H9 (cell line): Measurements from ENCODE around the gene KLF6. TPM values are rescaled to one million over a fixed set of nuclear protein-coding genes. Genes with fewer than 3 reads are reported as not detected.

Experiments
- DNase-seq: peaks from one replicate; pipeline ENCODE4 v3.0.0-alpha.2; 2017
- H2AFZ ChIP-seq: one replicate; pipeline ENCODE4 v1.6.1; 2013; ENCODE audit warnings: mild to moderate bottlenecking, low read length, control low read depth, moderate library complexity
- H2AK5ac ChIP-seq: 2 replicates; pipeline ENCODE4 v1.6.1; 2013; ENCODE audit warnings: low read length, control low read depth, mixed read lengths; ENCODE audit not compliant: insufficient read length
- H2BK120ac ChIP-seq: one replicate; pipeline ENCODE4 v1.6.1; 2013; ENCODE audit warnings: low read depth, mild to moderate bottlenecking, low read length, control low read depth, inconsistent platforms; ENCODE audit not compliant: poor library complexity, severe bottlenecking
- H2BK12ac ChIP-seq: 2 replicates; pipeline ENCODE4 v1.6.1; 2013; ENCODE audit warnings: low read length, control low read depth, mixed read lengths, low read depth; ENCODE audit not compliant: insufficient read length
- H2BK15ac ChIP-seq: 2 replicates; pipeline ENCODE4 v1.6.1; 2013; ENCODE audit warnings: low read depth, low read length, control low read depth
- H2BK20ac ChIP-seq: one replicate; pipeline ENCODE4 v1.6.1; 2013; ENCODE audit warnings: low read depth, mild to moderate bottlenecking, low read length, control low read depth, inconsistent platforms; ENCODE audit not compliant: poor library complexity, severe bottlenecking
- H2BK5ac ChIP-seq: 2 replicates; pipeline ENCODE4 v1.6.1; 2013; ENCODE audit warnings: low read length, control low read depth, mixed read lengths; ENCODE audit not compliant: insufficient read length
- H3K14ac ChIP-seq: 2 replicates; pipeline ENCODE4 v1.6.1; 2013; ENCODE audit warnings: low read length, control low read depth; ENCODE audit not compliant: insufficient read depth
- H3K18ac ChIP-seq: 2 replicates; pipeline ENCODE4 v1.6.1; 2013; ENCODE audit warnings: low read depth, mild to moderate bottlenecking, mixed read lengths, low read length, control low read depth; ENCODE audit not compliant: insufficient read length
- H3K23ac ChIP-seq: 2 replicates; pipeline ENCODE4 v1.6.1; 2013; ENCODE audit warnings: low read length, control low read depth, mixed read lengths, low read depth; ENCODE audit not compliant: insufficient read length
- H3K23me2 ChIP-seq: 2 replicates; pipeline ENCODE4 v1.6.1; 2013; ENCODE audit warnings: low read depth, mild to moderate bottlenecking, mixed read lengths, low read length, control low read depth; ENCODE audit not compliant: insufficient read length, poor library complexity, severe bottlenecking
- H3K27ac ChIP-seq: 2 replicates; pipeline ENCODE4 v1.5.1; 2013; ENCODE audit warnings: low read length, control low read depth, mixed read lengths, low read depth; ENCODE audit not compliant: insufficient read length
- H3K27me3 ChIP-seq: 2 replicates; pipeline ENCODE4 v1.6.1; 2013; ENCODE audit warnings: low read length, control low read depth, inconsistent platforms; ENCODE audit not compliant: insufficient read depth
- H3K4ac ChIP-seq: 2 replicates; pipeline ENCODE4 v1.6.1; 2013; ENCODE audit warnings: low read depth, mild to moderate bottlenecking, control low read depth, inconsistent platforms, low read length, moderate library complexity
- H3K4me1 ChIP-seq: 2 replicates; pipeline ENCODE4 v1.6.1; 2013; ENCODE audit warnings: low read length, control low read depth, inconsistent platforms; ENCODE audit not compliant: insufficient read depth
- H3K4me2 ChIP-seq: 2 replicates; pipeline ENCODE4 v1.6.1; 2013; ENCODE audit warnings: low read length, control low read depth, mixed read lengths; ENCODE audit not compliant: insufficient read length, insufficient read depth
- H3K56ac ChIP-seq: 2 replicates; pipeline ENCODE4 v1.6.1; 2013; ENCODE audit warnings: low read depth, mild to moderate bottlenecking, mixed read lengths, low read length, control low read depth; ENCODE audit not compliant: insufficient read length
- H3K79me1 ChIP-seq: 2 replicates; pipeline ENCODE4 v1.6.1; 2013; ENCODE audit warnings: low read depth, mild to moderate bottlenecking, moderate library complexity, low read length, control low read depth, inconsistent platforms; ENCODE audit not compliant: insufficient read depth, poor library complexity, severe bottlenecking
- H3K79me2 ChIP-seq: 2 replicates; pipeline ENCODE4 v1.6.1; 2013; ENCODE audit warnings: low read length, control low read depth, inconsistent platforms; ENCODE audit not compliant: insufficient read depth
- H3K9ac ChIP-seq: 2 replicates; pipeline ENCODE4 v1.6.1; 2013; ENCODE audit warnings: low read length, control low read depth, mixed read lengths; ENCODE audit not compliant: insufficient read length; ENCODE audit errors: extremely low read depth
- H3K9me3 ChIP-seq: one replicate; pipeline ENCODE4 v1.6.1; 2013; ENCODE audit warnings: low read depth, low read length, inconsistent platforms; ENCODE audit not compliant: control insufficient read depth
- H3T11ph ChIP-seq: one replicate; pipeline ENCODE4 v1.6.1; 2013; ENCODE audit warnings: mild to moderate bottlenecking, low read length, control low read depth, inconsistent platforms
- H4K20me1 ChIP-seq: one replicate; pipeline ENCODE4 v1.6.1; 2013; ENCODE audit not compliant: control insufficient read depth, insufficient read length, insufficient read depth
- H4K5ac ChIP-seq: 2 replicates; pipeline ENCODE4 v1.6.1; 2013; ENCODE audit warnings: low read depth, mild to moderate bottlenecking, mixed read lengths, low read length, control low read depth; ENCODE audit not compliant: insufficient read length
- H4K8ac ChIP-seq: replicated peaks from 2 replicates; pipeline ENCODE4 v1.6.1; 2013; ENCODE audit warnings: low read length, control low read depth, mixed read lengths, low read depth; ENCODE audit not compliant: insufficient read length
- H4K91ac ChIP-seq: 2 replicates; pipeline ENCODE4 v1.6.1; 2013; ENCODE audit warnings: low read depth, mild to moderate bottlenecking, moderate library complexity, mixed read lengths, low read length, control low read depth; ENCODE audit not compliant: insufficient read length
- H3K27ac Mint-ChIP-seq, 3 experiments: 2 replicates in 2 of 3; 3 replicates in 1 of 3; pipeline ENCODE4 v1.8.0; 2020 to 2021; ENCODE audit warnings: mixed read lengths in 3 of 3, mild to moderate bottlenecking in 1 of 3, moderate library complexity in 1 of 3
- H3K27me3 Mint-ChIP-seq: 2 replicates; pipeline ENCODE4 v1.8.0; 2021; ENCODE audit warnings: low read depth, mild to moderate bottlenecking, moderate library complexity, mixed read lengths
- H3K36me3 Mint-ChIP-seq, 3 experiments: 2 replicates in 2 of 3; 3 replicates in 1 of 3; pipeline ENCODE4 v1.8.0; 2020 to 2021; ENCODE audit warnings: low read depth in 3 of 3, mixed read lengths in 3 of 3; ENCODE audit not compliant: insufficient read depth in 1 of 3
- H3K4me1 Mint-ChIP-seq, 2 experiments: 2 replicates each; pipeline ENCODE4 v1.8.0; 2020; ENCODE audit warnings: mixed read lengths in 2 of 2
- H3K4me3 Mint-ChIP-seq, 2 experiments: 2 replicates in 1 of 2; 3 replicates in 1 of 2; pipeline ENCODE4 v1.8.0; 2020 to 2021; ENCODE audit warnings: mild to moderate bottlenecking in 2 of 2, mixed read lengths in 2 of 2, moderate library complexity in 1 of 2
- H3K9me3 Mint-ChIP-seq, 2 experiments: 2 replicates in 1 of 2; 3 replicates in 1 of 2; pipeline ENCODE4 v1.8.0; 2020; ENCODE audit warnings: mild to moderate bottlenecking in 2 of 2, mixed read lengths in 2 of 2, moderate library complexity in 1 of 2
- WGBS: extraction: QIAGEN DNeasy Blood & Tissue Kit; methylation state at CpG from one replicate; pipeline ENCODE4 v1.1.7; 2013; ENCODE audit warnings: missing lambda C conversion rate, low lambda C conversion rate, mixed read lengths; ENCODE audit not compliant: insufficient read length; ENCODE audit errors: extremely low coverage; 5-methylcytosine and 5-hydroxymethylcytosine counted together
- total RNA-seq: library from RNA; stranded (reverse); gene quantifications from 2 replicates; pipeline ENCODE4 v1.2.1, GENCODE V29; 2021
- TF ChIP-seq, protein P1 (sequence below): fragments of 200-600 bp; sonication (generic); conservative IDR thresholded peaks from 3 replicates; pipeline ENCODE4 v1.8.0; 2021; ENCODE audit warnings: antibody characterized with exemption, mild to moderate bottlenecking

Gene KLF6
- total RNA-seq, 1 experiment from 2014 or later = 19.3 TPM

DNA sequence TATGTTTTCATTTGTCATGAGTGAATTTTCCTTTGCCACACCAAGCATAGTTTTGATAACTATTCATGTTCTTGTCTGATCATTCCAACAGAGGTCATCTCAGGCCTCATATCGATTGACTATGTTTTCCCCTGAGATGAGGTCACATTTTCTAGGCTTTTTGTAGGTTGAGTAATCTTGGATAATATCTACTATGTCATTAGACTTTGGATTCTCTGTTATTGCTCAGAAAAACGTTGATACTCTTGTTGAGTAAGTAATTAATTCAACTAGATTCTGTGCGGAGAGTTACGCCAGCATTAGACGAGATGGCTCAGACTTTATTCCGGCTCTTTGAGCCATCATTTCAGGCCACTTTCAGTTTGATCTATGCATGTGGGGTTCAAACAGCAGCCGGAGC is 57.7 kb downstream of the KLF6 start:
- Histone ChIP-seq H3K23me2 (no peaks in the 10 kb centered on the region), H4K20me1 (no peaks in the 10 kb centered on the region), H4K8ac (no peak overlapping the region), H2BK20ac (no peak overlapping the region), H4K91ac (no peak overlapping the region), H3K56ac (no peak overlapping the region), H3K14ac (no peak overlapping the region), H3K9ac (no peak overlapping the region), H2AFZ (no peak overlapping the region), H4K5ac (no peak overlapping the region), H3K79me2 (no peaks in the 10 kb centered on the region), H3K79me1 (no peaks in the 10 kb centered on the region), H3K4me2 (no peak overlapping the region), H3K27me3 (no peaks in the 10 kb centered on the region), H2AK5ac (no peak overlapping the region), H3K18ac (no peak overlapping the region), H3K27ac (no peak overlapping the region), H3K4me1 (no peaks in the 10 kb centered on the region), H2BK5ac (no peak overlapping the region), H3K4ac (no peak overlapping the region), H2BK15ac (no peak overlapping the region), H3K9me3 (no peaks in the 10 kb centered on the region), H3T11ph (no peak overlapping the region), H3K23ac (no peak overlapping the region), H2BK120ac (no peak overlapping the region), H2BK12ac (no peak overlapping the region)
- H3K4me3 Mint-ChIP-seq = no peak overlapping the region
- H3K4me1 Mint-ChIP-seq = peaks cover 0 to 4% of the 10 kb centered on the region in 2 experiments; a peak in 1 of 4 replicates
- WGBS = no CpG with 5 or more reads among the region's 7 CpGs
- H3K27me3 Mint-ChIP-seq = peaks cover 8% of the 10 kb centered on the region
- no peak overlapping the region for H3K27ac Mint-ChIP-seq
- TF ChIP-seq, protein P1, sequence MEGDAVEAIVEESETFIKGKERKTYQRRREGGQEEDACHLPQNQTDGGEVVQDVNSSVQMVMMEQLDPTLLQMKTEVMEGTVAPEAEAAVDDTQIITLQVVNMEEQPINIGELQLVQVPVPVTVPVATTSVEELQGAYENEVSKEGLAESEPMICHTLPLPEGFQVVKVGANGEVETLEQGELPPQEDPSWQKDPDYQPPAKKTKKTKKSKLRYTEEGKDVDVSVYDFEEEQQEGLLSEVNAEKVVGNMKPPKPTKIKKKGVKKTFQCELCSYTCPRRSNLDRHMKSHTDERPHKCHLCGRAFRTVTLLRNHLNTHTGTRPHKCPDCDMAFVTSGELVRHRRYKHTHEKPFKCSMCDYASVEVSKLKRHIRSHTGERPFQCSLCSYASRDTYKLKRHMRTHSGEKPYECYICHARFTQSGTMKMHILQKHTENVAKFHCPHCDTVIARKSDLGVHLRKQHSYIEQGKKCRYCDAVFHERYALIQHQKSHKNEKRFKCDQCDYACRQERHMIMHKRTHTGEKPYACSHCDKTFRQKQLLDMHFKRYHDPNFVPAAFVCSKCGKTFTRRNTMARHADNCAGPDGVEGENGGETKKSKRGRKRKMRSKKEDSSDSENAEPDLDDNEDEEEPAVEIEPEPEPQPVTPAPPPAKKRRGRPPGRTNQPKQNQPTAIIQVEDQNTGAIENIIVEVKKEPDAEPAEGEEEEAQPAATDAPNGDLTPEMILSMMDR = no peak
- no peak for DNase-seq
- peaks cover 0 to 3% (median 3%) of the 10 kb centered on the region in 3 experiments; a peak in 2 of 7 replicates for H3K36me3 Mint-ChIP-seq
- H3K9me3 Mint-ChIP-seq = peaks cover 7 to 12% of the 10 kb centered on the region in 2 experiments; a peak in 4 of 5 replicates
